ENCODE data around the gene GKN2.

The GKN2 gene

DNA sequence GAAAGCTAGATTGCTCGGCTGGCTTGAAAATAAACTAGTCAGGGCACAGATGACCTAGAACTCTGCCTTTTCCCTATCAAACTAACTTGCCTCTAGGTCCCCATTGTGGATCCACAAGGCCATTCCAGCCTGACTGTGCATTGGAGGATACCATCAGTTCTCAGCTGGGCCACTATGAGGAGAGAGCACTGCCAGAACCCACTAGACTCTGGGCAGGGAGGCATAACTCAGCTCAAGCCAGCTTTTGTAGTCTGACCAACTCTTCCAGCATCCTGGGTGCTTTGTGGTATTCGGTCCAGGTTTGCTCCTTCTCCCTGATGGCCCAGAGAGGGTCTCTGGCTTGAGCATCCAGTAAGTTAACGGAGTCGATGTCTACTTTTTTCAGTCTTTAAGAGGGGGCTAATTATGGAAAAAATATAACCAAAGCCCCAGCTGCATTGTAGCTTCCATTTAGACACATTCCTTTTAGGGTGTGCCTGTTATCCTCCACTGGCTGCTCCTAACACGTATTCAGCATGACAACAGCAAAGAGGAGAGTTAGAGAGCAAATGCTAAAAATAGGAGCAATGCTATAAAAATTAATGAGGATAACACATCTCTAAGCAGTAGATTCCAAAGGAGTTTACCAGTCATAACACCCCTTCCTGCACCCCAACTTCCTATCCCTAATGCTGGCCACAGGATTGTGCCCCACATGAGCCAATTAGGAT is 15.2 kb downstream of the GKN2 start:
- no peak overlapping the region for H3K4me3 ChIP-seq (ENCODE audit: low read depth in 1 of 2, low read length in 1 of 2)
- no peaks in the 10 kb centered on the region for H3K9me3 ChIP-seq
- no peak overlapping the region for H3K27ac ChIP-seq
- H3K4me1 ChIP-seq (ENCODE audit: control insufficient read depth in 1 of 2, insufficient read depth in 1 of 2, low read depth in 1 of 2, low read length in 1 of 2), result peaks cover 0 to 5% of the 10 kb centered on the region in 2 experiments
- TF ChIP-seq, protein P1, sequence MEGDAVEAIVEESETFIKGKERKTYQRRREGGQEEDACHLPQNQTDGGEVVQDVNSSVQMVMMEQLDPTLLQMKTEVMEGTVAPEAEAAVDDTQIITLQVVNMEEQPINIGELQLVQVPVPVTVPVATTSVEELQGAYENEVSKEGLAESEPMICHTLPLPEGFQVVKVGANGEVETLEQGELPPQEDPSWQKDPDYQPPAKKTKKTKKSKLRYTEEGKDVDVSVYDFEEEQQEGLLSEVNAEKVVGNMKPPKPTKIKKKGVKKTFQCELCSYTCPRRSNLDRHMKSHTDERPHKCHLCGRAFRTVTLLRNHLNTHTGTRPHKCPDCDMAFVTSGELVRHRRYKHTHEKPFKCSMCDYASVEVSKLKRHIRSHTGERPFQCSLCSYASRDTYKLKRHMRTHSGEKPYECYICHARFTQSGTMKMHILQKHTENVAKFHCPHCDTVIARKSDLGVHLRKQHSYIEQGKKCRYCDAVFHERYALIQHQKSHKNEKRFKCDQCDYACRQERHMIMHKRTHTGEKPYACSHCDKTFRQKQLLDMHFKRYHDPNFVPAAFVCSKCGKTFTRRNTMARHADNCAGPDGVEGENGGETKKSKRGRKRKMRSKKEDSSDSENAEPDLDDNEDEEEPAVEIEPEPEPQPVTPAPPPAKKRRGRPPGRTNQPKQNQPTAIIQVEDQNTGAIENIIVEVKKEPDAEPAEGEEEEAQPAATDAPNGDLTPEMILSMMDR (IDR thresholded peaks at IDR 0.05), result no peak
- no peaks in the 10 kb centered on the region for H3K27me3 ChIP-seq
- no peaks in the 10 kb centered on the region for H3K36me3 ChIP-seq

DNA sequence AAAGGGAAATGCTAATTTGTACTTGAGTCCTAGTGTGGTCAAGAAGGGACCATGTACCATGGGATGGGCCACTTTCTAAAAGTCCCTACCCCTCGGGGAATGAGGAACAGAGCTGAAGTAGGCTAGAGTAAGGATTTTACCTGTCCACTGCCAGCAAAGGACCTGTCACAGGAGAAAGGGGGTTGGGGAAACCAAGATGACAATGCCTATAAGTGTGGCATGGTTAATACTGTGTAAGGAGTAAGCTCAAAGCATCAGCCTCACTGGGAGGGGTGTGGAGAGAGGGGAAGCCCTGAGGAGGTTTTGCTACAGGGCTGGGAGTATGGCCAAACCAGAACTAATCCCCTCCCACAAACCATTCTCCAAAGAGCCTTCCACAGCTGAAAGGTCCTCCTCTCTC is 15.8 kb downstream of the GKN2 start:
- H3K4me3 ChIP-seq (ENCODE audit: low read depth in 1 of 2, low read length in 1 of 2), result no peak overlapping the region
- H3K36me3 ChIP-seq, result no peaks in the 10 kb centered on the region
- no peaks in the 10 kb centered on the region for H3K27me3 ChIP-seq
- TF ChIP-seq, protein P1 (IDR thresholded peaks at IDR 0.05), result no peak
- peaks cover 0 to 5% of the 10 kb centered on the region in 2 experiments for H3K4me1 ChIP-seq (ENCODE audit: control insufficient read depth in 1 of 2, insufficient read depth in 1 of 2, low read depth in 1 of 2, low read length in 1 of 2)
- H3K9me3 ChIP-seq, result no peaks in the 10 kb centered on the region
- no peak overlapping the region for H3K27ac ChIP-seq

DNA sequence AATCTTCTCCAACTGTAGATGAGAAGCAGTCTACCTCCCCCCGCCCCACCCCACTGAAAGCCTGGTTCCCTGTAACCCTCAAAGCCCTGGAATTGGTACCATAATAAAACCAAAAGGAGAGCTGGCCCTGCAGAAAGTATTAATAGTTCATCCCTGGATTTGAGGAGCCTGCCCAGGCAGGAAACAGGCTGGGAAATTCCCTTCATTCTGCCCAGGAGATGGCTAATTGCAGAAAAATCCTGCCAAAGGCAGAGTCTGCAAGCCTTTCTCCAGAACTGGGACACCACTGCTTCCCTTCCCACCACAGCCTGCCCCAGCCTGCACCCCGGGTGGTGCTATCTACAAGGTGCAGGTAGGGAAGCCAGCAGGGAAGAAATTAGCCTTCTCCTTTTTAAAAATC is 16.3 kb downstream of the GKN2 start:
- Histone ChIP-seq H3K36me3 (no peaks in the 10 kb centered on the region), H3K4me3 (ENCODE audit: low read depth in 1 of 2, low read length in 1 of 2) (no peak overlapping the region), H3K27me3 (no peaks in the 10 kb centered on the region), H3K4me1 (ENCODE audit: control insufficient read depth in 1 of 2, insufficient read depth in 1 of 2, low read depth in 1 of 2, low read length in 1 of 2) (peaks cover 0 to 5% of the 10 kb centered on the region in 2 experiments), H3K27ac (no peak overlapping the region), H3K9me3 (no peaks in the 10 kb centered on the region)
- TF ChIP-seq, protein P1 (IDR thresholded peaks at IDR 0.05), result no peak

DNA sequence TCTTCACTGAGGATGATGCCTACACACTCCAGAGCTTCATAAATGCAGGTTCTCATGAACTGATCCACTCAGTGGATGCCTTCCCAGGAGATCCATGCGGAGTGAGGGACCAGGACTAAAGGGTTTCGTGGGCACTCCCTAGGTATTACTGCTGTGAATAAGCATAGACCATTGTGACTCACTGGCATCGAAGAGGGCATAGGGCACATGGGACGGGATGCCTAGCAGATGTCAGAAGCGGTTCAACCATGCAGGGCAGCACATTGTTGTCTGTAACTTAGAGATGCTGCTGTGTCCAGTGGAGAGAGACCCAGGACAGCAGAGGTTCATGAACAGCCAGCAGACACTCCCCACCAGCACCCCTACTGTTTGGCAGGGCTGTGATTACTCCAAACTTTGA is 17.2 kb downstream of the GKN2 start:
- Histone ChIP-seq H3K9me3 (no peaks in the 10 kb centered on the region), H3K36me3 (no peaks in the 10 kb centered on the region), H3K4me1 (ENCODE audit: control insufficient read depth in 1 of 2, insufficient read depth in 1 of 2, low read depth in 1 of 2, low read length in 1 of 2) (peaks cover 0 to 5% of the 10 kb centered on the region in 2 experiments), H3K27ac (no peak overlapping the region), H3K4me3 (ENCODE audit: low read depth in 1 of 2, low read length in 1 of 2) (no peak overlapping the region), H3K27me3 (no peaks in the 10 kb centered on the region)
- TF ChIP-seq, protein P1 (IDR thresholded peaks at IDR 0.05), result no peak

DNA sequence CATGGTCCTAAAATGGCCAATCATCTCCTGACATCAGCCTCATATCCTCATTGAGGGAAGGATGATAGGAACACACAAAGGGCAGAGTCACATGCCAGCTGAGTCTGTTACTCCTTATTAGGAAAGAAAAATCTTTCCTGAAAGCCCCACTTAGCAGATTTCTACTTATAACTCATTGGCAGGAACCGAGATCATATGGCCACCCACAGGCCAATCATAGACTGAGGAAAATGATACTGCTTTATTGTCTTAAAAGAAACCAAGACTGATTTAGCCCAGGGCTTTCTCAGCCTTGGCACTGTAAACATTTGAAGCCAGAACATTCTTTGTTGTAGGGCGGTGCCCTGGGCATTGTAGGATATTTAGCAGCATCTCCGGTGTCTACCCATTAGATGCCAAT is 18.7 kb downstream of the GKN2 start:
- H3K27ac ChIP-seq, result no peak overlapping the region
- H3K27me3 ChIP-seq, result no peaks in the 10 kb centered on the region
- TF ChIP-seq, protein P1 (IDR thresholded peaks at IDR 0.05), result no peak
- peaks cover 0 to 5% of the 10 kb centered on the region in 2 experiments for H3K4me1 ChIP-seq (ENCODE audit: control insufficient read depth in 1 of 2, insufficient read depth in 1 of 2, low read depth in 1 of 2, low read length in 1 of 2)
- no peaks in the 10 kb centered on the region for H3K9me3 ChIP-seq
- H3K4me3 ChIP-seq (ENCODE audit: low read depth in 1 of 2, low read length in 1 of 2), result no peak overlapping the region
- no peaks in the 10 kb centered on the region for H3K36me3 ChIP-seq
